ENCODE measurements around the gene GOLGA6L7.

- TF ChIP-seq CTCF (IDR thresholded peaks at IDR 0.05) = no peak
- no peak for TF ChIP-seq EP300 (IDR thresholded peaks at IDR 0.05; ENCODE audit: low read depth)
- TF ChIP-seq POLR2A (IDR thresholded peaks at IDR 0.05) = no peak
- TF ChIP-seq POLR2AphosphoS5 (IDR thresholded peaks at IDR 0.05) = no peak
Observed at GRCh38 chr15:28875461-28876000, 27.1 kb upstream of the GOLGA6L7 start.

Measured in transverse colon (tissue), 4 donors.